ENCODE measurements around the gene MISP3.

MISP3 gene

GRCh38 chr19:14119146-14119545, 46.6 kb downstream of the MISP3 start:
- no peak for DNase-seq (ENCODE audit: low read depth in 4 of 4, low spot score in 1 of 4)

- no peak for DNase-seq (ENCODE audit: low read depth in 4 of 4, low spot score in 1 of 4)
Measured at GRCh38 chr19:14119644-14120496, 47.3 kb downstream of the MISP3 start.

GRCh38 chr19:14120497-14120780, 47.9 kb downstream of the MISP3 start:
- DNase-seq (ENCODE audit: low read depth in 4 of 4, low spot score in 1 of 4): no peak

GRCh38 chr19:14122924-14123323, 50.3 kb downstream of the MISP3 start:
- no peak for DNase-seq (ENCODE audit: low read depth in 4 of 4, low spot score in 1 of 4)

Data from stimulated activated CD4-positive, alpha-beta T cell treated with anti-CD3 and anti-CD28 coated beads, Interleukin-1b, Interleukin-23, amount 100 ng/mL, for 24 hours (primary cell).